Thoracic aorta (tissue), 2 donors: Measurements from ENCODE around the gene MYH6. TPM values are rescaled to one million over a fixed set of nuclear protein-coding genes. Genes with fewer than 3 reads are reported as not detected.
"Not testable (repeated sequence)": the region's sequence is repeated elsewhere in the genome, so short reads cannot be mapped to it uniquely, and the experiment has no call there.

Experiments used
- ATAC-seq: fragments of 150-250 bp; one replicate; pipeline ENCODE4 v1.8.0; 2017; ENCODE audit warnings: low read depth; ENCODE audit not compliant: insufficient number of reproducible peaks, low FRiP score
- DNase-seq: peaks from one replicate; pipeline ENCODE4 v3.0.0-alpha.2; 2020; ENCODE audit warnings: low spot score
- H3K27ac ChIP-seq, 2 donors: fragments of 200-600 bp; sonication (generic); 1 replicate in 1 of 2; 2 replicates in 1 of 2; pipeline ENCODE4 v1.5.1; 2016; ENCODE audit warnings: mild to moderate bottlenecking in 2 of 2, moderate library complexity in 2 of 2
- H3K27me3 ChIP-seq: fragments of 200-600 bp; sonication (generic); replicated peaks from 2 replicates; pipeline ENCODE4 v1.6.0; 2016; ENCODE audit warnings: mild to moderate bottlenecking; ENCODE audit not compliant: insufficient read depth
- H3K36me3 ChIP-seq: fragments of 200-600 bp; sonication (generic); one replicate; pipeline ENCODE4 v1.5.1; 2016
- H3K4me1 ChIP-seq, 2 donors: fragments of 200-600 bp; sonication (generic); 1 replicate in 1 of 2; 2 replicates in 1 of 2; pipeline versions ENCODE4 v1.5.1 to v1.6.0; 2016; ENCODE audit warnings: low read depth in 2 of 2, mild to moderate bottlenecking in 1 of 2; ENCODE audit not compliant: control insufficient read depth in 1 of 2
- H3K4me3 ChIP-seq: fragments of 200-600 bp; sonication (generic); 2 replicates; pipeline ENCODE4 v1.5.1; 2016; ENCODE audit warnings: mild to moderate bottlenecking
- H3K9me3 ChIP-seq: fragments of 200-600 bp; sonication (generic); 2 replicates; pipeline ENCODE4 v1.5.1; 2016
- CTCF ChIP-seq: fragments of 200-600 bp; sonication (generic); IDR thresholded peaks from one replicate; pipeline ENCODE4 v1.5.1; 2019; ENCODE audit warnings: antibody characterized with exemption
- total RNA-seq, 2 donors: library from RNA; depleted of rRNA; stranded (reverse); fragments of >200 nt; gene quantifications; one replicate each; pipeline versions ENCODE4 v1.1.0 to v1.2.3, GENCODE V29; 2016

The MYH6 gene
- total RNA-seq, 2 donors from 2014 or later, result not detected

- H3K9me3 ChIP-seq, result no peaks in the 10 kb centered on the region
- no peak overlapping the region for H3K4me3 ChIP-seq
- no peaks in the 10 kb centered on the region for H3K27me3 ChIP-seq
- no peaks in the 10 kb centered on the region for H3K36me3 ChIP-seq
- no peaks in the 10 kb centered on the region for H3K4me1 ChIP-seq
- TF ChIP-seq CTCF, result no peak
- DNase-seq, result no peak
- H3K27ac ChIP-seq, result no peak overlapping the region
- ATAC-seq, result no peak
Observed at GRCh38 chr14:23389396-23389795, 18.7 kb downstream of the MYH6 start.

DNA sequence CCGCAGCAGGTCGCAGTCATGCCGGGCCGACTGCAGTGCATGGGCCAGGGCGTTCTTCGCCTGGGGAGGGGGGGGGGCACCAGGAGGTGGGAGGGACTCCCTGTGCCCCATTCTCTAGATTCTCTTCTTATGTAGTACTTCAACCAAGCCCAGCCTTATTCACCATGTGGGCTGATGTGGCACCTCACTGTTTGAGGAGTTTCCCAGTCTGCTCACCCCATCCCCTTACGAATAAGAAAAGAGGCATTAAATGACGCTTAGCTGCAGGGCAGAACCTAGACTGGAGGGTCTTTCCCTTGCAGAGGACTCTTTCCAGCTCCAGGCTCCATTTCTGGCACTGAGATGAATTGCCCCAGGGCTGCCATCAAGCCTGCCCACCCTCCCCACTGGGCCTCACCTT lies 19.1 kb downstream of the MYH6 start:
- TF ChIP-seq CTCF, result no peak
- Histone ChIP-seq H3K4me1 (no peaks in the 10 kb centered on the region), H3K9me3 (no peaks in the 10 kb centered on the region), H3K4me3 (no peak overlapping the region), H3K36me3 (no peaks in the 10 kb centered on the region), H3K27ac (no peak overlapping the region), H3K27me3 (no peaks in the 10 kb centered on the region)
- DNase-seq, result no peak
- ATAC-seq, result no peak

DNA sequence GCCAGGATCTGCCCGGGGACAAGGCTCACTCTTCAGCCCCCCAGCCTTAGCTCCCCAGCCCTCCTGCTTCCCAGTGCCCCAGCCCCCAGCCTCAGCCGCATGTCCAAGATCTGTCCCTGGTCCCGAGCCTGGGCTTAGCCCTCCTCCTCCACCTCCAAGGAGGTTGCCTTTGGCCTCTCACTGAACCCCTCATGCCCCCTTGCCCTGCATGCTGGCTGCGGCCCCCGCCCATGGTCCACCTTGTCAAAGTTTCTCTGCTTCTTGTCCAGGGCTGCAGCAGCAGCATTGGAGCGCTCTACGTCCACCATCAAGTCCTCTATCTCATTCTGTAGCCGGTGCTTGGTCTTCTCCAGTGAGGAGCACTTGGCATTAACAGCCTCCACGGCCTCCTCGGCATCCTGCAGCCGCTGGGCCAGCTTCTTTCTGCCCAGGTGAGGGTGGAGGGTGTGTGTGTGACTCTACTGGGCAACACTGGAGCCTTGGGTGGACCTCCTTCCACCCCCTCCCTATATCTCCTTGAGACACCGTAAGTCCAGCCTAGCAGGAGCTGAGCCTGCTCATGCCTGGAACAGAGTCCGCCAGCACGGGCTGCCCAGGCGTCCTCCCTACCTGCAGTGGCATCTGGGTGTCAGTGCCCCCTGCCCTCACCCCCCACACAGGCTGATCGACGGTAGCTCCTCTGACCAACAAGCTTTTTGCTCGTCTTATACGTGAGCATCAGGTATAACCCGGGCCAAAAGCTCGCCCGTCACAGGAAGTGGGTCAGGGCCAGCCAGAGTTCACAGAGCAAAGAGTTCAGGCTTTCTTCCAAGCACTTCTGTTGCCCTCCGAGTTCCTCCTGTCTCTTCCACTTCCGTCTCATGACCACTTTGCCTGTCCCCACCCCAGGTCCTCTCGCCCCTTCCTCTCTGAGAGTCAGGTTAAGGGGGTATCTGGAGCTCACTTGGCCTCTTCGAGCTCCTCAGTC lies 19.9 kb downstream of the MYH6 start:
- Histone ChIP-seq H3K27me3 (no peaks in the 10 kb centered on the region), H3K9me3 (no peaks in the 10 kb centered on the region), H3K27ac (no peak overlapping the region), H3K36me3 (no peaks in the 10 kb centered on the region), H3K4me3 (no peak overlapping the region), H3K4me1 (no peaks in the 10 kb centered on the region)
- TF ChIP-seq CTCF, result no peak
- ATAC-seq, result no peak
- DNase-seq, result no peak

DNA sequence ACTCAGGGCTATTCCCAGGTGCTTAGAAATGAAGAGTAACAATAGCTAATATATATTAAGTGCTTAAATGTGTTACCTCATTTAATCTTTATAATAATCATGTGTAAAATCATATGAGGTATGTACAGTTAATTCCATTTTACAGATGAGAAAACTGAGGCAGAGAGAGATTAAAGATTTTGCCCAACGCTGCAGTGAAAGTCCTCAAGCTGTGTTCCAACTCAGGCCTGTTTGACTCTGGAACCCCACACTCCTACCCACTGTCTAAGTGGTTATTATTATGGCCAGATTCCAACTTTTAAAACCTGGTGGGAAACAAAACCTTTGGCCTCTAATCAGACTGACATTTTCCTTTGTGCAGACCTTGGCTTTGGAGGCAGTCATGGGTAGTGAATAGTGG lies 21.1 kb downstream of the MYH6 start:
- Histone ChIP-seq H3K4me3 (no peak overlapping the region), H3K9me3 (no peaks in the 10 kb centered on the region), H3K36me3 (no peaks in the 10 kb centered on the region), H3K27ac (no peak overlapping the region), H3K27me3 (no peaks in the 10 kb centered on the region), H3K4me1 (no peaks in the 10 kb centered on the region)
- no peak for TF ChIP-seq CTCF
- ATAC-seq (no peak), DNase-seq (no peak)

DNA sequence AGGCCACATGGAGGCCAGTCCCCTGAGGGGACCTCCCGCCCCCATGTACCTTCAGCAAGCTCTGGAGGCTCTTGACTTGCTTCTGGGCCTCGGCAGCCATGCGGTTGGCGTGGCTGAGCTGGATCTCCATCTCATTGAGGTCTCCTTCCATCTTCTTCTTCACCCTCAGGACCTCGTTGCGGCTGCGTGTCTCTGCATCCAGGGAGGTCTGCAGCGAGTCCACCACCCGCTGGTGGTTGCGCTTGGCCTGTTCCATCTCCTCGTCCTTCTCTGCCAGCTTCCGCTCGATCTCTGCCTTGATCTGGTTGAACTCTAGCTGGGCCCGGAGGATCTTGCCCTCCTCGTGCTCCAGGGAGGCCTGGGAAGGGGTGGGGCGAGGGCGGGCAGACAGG lies 21.8 kb downstream of the MYH6 start:
- not testable (repeated sequence) for H3K36me3 ChIP-seq, ATAC-seq, H3K27ac ChIP-seq, H3K4me3 ChIP-seq, DNase-seq, H3K9me3 ChIP-seq, H3K27me3 ChIP-seq, H3K4me1 ChIP-seq
